Fibroblast of lung (primary cell): ENCODE measurements around the gene MPHOSPH6.

Source experiments
- CTCF ChIP-seq, 2 donors: IDR thresholded peaks in 1 of 2; conservative IDR thresholded peaks in 1 of 2; 1 replicate in 1 of 2; 2 replicates in 1 of 2; pipeline ENCODE4 v1.5.1; 2011 to 2012; ENCODE audit warnings: low read length in 2 of 2, control low read depth in 1 of 2, inconsistent platforms in 1 of 2, low read depth in 1 of 2, mild to moderate bottlenecking in 1 of 2
- EZH2 ChIP-seq: IDR thresholded peaks from 2 replicates; pipeline ENCODE4 v1.5.1; 2012; ENCODE audit warnings: low read length, control low read depth, mild to moderate bottlenecking; ENCODE audit errors: missing control alignments

DNA sequence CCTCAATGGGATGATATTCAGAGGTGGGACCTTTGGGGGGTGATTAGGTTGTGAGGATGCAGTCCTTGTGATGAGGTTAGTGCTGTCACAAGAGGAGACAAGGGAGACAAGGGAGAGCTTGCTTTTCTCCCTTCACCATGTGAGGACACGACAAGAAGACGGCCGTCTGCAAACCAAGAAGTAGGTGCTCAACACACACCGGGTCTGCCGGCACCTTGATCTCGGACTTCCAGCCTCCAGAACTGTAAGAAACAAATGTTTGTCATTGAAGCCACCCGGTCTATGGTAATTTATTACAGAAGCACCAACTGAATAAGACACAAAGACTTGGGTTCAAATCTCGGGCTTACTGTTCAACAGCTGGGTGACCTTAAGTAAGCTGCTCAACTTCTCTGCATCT lies 64.9 kb downstream of the MPHOSPH6 start:
- TF ChIP-seq CTCF (conservative IDR thresholded peaks at IDR 0.05 in 1 of 2, IDR thresholded peaks at IDR 0.05 in 1 of 2; ENCODE audit: low read depth in 1 of 2, low read length in 2 of 2) (no peak), EZH2 (no peak)
